ENCODE data around the gene ACOXL.

The ACOXL gene

GRCh38 chr2:111045771-111046444, 313.5 kb downstream of the ACOXL start:
- DNase-seq: no peak

GRCh38 chr2:111046670-111047069, 314.3 kb downstream of the ACOXL start:
- no peak for DNase-seq

GRCh38 chr2:111048856-111049768, 316.7 kb downstream of the ACOXL start:
- no peak for DNase-seq

GRCh38 chr2:111049792-111050640, 317.6 kb downstream of the ACOXL start:
- DNase-seq: no peak

- DNase-seq: no peak
These were observed 318.5 kb downstream of the ACOXL start for GRCh38 chr2:111050701-111051376.

- DNase-seq: no peak
These were observed 320.2 kb downstream of the ACOXL start for GRCh38 chr2:111052621-111053020.

- no peak for DNase-seq
These were observed 320.9 kb downstream of the ACOXL start for GRCh38 chr2:111053266-111053665.

GRCh38 chr2:111053825-111054515, 321.6 kb downstream of the ACOXL start:
- no peak for DNase-seq

GRCh38 chr2:111054791-111055691, 322.7 kb downstream of the ACOXL start:
- DNase-seq: no peak

GRCh38 chr2:111055735-111056134, 323.4 kb downstream of the ACOXL start:
- no peak for DNase-seq

GRCh38 chr2:111057045-111057444, 324.7 kb downstream of the ACOXL start:
- DNase-seq: no peak

GRCh38 chr2:111057721-111058120, 325.3 kb downstream of the ACOXL start:
- no peak for DNase-seq

GRCh38 chr2:111058264-111058663, 325.9 kb downstream of the ACOXL start:
- no peak for DNase-seq

- peak; percentile 51 for DNase-seq
These were observed 328.8 kb downstream of the ACOXL start for GRCh38 chr2:111061191-111061590.

GRCh38 chr2:111062417-111062816, 330.0 kb downstream of the ACOXL start:
- DNase-seq: no peak

GRCh38 chr2:111066062-111066593, 333.8 kb downstream of the ACOXL start:
- DNase-seq: no peak

- no peak for DNase-seq
These were observed 336.2 kb downstream of the ACOXL start for GRCh38 chr2:111068435-111069058.

GRCh38 chr2:111069722-111070121, 337.3 kb downstream of the ACOXL start:
- no peak for DNase-seq

GRCh38 chr2:111071600-111072171, 339.3 kb downstream of the ACOXL start:
- peak; percentile 86 for DNase-seq

All from suppressor macrophage treated with lipopolysaccharide for 4 hours (primary cell).